Nephron (organoid): ENCODE data around the gene GRM7.
A peak's percentile ranks its signal among the peaks of the same experiment; 100 is the strongest.

Source experiments
- H3K27ac Mint-ChIP-seq, 3 experiments: 2 replicates each; pipeline ENCODE4 v1.8.0; 2020; ENCODE audit warnings: mixed read lengths in 3 of 3, mild to moderate bottlenecking in 2 of 3, moderate library complexity in 1 of 3
- H3K27me3 Mint-ChIP-seq: 2 replicates; pipeline ENCODE4 v1.8.0; 2021; ENCODE audit warnings: low read depth, mild to moderate bottlenecking, moderate library complexity, mixed read lengths
- H3K36me3 Mint-ChIP-seq: 2 replicates; pipeline ENCODE4 v1.8.0; 2020; ENCODE audit warnings: low read depth, mixed read lengths
- H3K4me1 Mint-ChIP-seq: 2 replicates; pipeline ENCODE4 v1.8.0; 2020; ENCODE audit warnings: mixed read lengths
- H3K4me3 Mint-ChIP-seq, 3 experiments: 2 replicates each; pipeline ENCODE4 v1.8.0; 2020; ENCODE audit warnings: mild to moderate bottlenecking in 3 of 3, mixed read lengths in 3 of 3, moderate library complexity in 2 of 3
- H3K9me3 Mint-ChIP-seq: 2 replicates; pipeline ENCODE4 v1.8.0; 2020; ENCODE audit warnings: mixed read lengths
- CTCF ChIP-seq, 3 experiments: fragments of 200-600 bp; sonication (generic); IDR thresholded peaks; one replicate each; pipeline ENCODE4 v1.5.0; 2021; ENCODE audit warnings: antibody characterized with exemption in 3 of 3; ENCODE audit not compliant: unreplicated experiment in 3 of 3

GRM7 gene

GRCh38 chr3:7484636-7485035, 623.7 kb downstream of the GRM7 start:
- H3K27me3 Mint-ChIP-seq = no peaks in the 10 kb centered on the region
- H3K4me1 Mint-ChIP-seq = no peaks in the 10 kb centered on the region
- H3K4me3 Mint-ChIP-seq = no peak overlapping the region
- no peaks in the 10 kb centered on the region for H3K36me3 Mint-ChIP-seq
- no peak overlapping the region for H3K27ac Mint-ChIP-seq
- H3K9me3 Mint-ChIP-seq = peaks cover 5% of the 10 kb centered on the region
- TF ChIP-seq CTCF (IDR thresholded peaks at IDR 0.05; ENCODE audit: unreplicated experiment in 3 of 3) = no peak

GRCh38 chr3:7487763-7488162, 626.8 kb downstream of the GRM7 start:
- no peaks in the 10 kb centered on the region for H3K36me3 Mint-ChIP-seq
- no peak for TF ChIP-seq CTCF (IDR thresholded peaks at IDR 0.05; ENCODE audit: unreplicated experiment in 3 of 3)
- H3K27ac Mint-ChIP-seq = no peak overlapping the region
- H3K4me1 Mint-ChIP-seq = no peaks in the 10 kb centered on the region
- H3K27me3 Mint-ChIP-seq = no peaks in the 10 kb centered on the region
- H3K4me3 Mint-ChIP-seq = no peak overlapping the region
- peaks cover 5% of the 10 kb centered on the region for H3K9me3 Mint-ChIP-seq

GRCh38 chr3:7489417-7489816, 628.5 kb downstream of the GRM7 start:
- H3K27ac Mint-ChIP-seq = no peak overlapping the region
- H3K27me3 Mint-ChIP-seq = no peaks in the 10 kb centered on the region
- no peaks in the 10 kb centered on the region for H3K4me1 Mint-ChIP-seq

GRCh38 chr3:7498715-7499114, 637.8 kb downstream of the GRM7 start:
- Mint-ChIP-seq H3K27ac (peak overlapping the region in 1 of 3 experiments; percentile 83), H3K36me3 (no peaks in the 10 kb centered on the region), H3K9me3 (peaks cover 25% of the 10 kb centered on the region), H3K27me3 (no peaks in the 10 kb centered on the region), H3K4me1 (no peaks in the 10 kb centered on the region), H3K4me3 (no peak overlapping the region)
- TF ChIP-seq CTCF (IDR thresholded peaks at IDR 0.05; ENCODE audit: unreplicated experiment in 3 of 3) = no peak

More at GRCh38 chr3:7489417-7489816, 628.5 kb downstream of the GRM7 start:
- Mint-ChIP-seq H3K36me3 (no peaks in the 10 kb centered on the region), H3K4me3 (no peak overlapping the region), H3K9me3 (peaks cover 20% of the 10 kb centered on the region)
- no peak for TF ChIP-seq CTCF (IDR thresholded peaks at IDR 0.05; ENCODE audit: unreplicated experiment in 3 of 3)

- no peaks in the 10 kb centered on the region for H3K27me3 Mint-ChIP-seq
- H3K27ac Mint-ChIP-seq = no peak overlapping the region
- peaks cover 13% of the 10 kb centered on the region for H3K4me1 Mint-ChIP-seq
- H3K36me3 Mint-ChIP-seq = no peaks in the 10 kb centered on the region
- TF ChIP-seq CTCF (IDR thresholded peaks at IDR 0.05; ENCODE audit: unreplicated experiment in 3 of 3) = no peak
- H3K9me3 Mint-ChIP-seq = peaks cover 6% of the 10 kb centered on the region
- no peak overlapping the region for H3K4me3 Mint-ChIP-seq
These were observed 642.5 kb downstream of the GRM7 start for GRCh38 chr3:7503431-7503830.

GRCh38 chr3:7504886-7505775, 644.2 kb downstream of the GRM7 start:
- H3K27me3 Mint-ChIP-seq = no peaks in the 10 kb centered on the region
- H3K36me3 Mint-ChIP-seq = no peaks in the 10 kb centered on the region
- H3K9me3 Mint-ChIP-seq = peaks cover 3% of the 10 kb centered on the region
- H3K4me1 Mint-ChIP-seq = peaks cover 16% of the 10 kb centered on the region
- peak overlapping the region in 2 of 3 experiments; percentile 66 to 67 for H3K27ac Mint-ChIP-seq
- TF ChIP-seq CTCF (IDR thresholded peaks at IDR 0.05; ENCODE audit: unreplicated experiment in 3 of 3) = no peak
- H3K4me3 Mint-ChIP-seq = no peak overlapping the region
